H9 (cell line): Measurements from ENCODE around the gene BTG4. TPM values are rescaled to one million over a fixed set of nuclear protein-coding genes. Genes with fewer than 3 reads are reported as not detected.

Experiments used
- DNase-seq: peaks from one replicate; pipeline ENCODE4 v3.0.0-alpha.2; 2017
- H2AFZ ChIP-seq: one replicate; pipeline ENCODE4 v1.6.1; 2013; ENCODE audit warnings: mild to moderate bottlenecking, low read length, control low read depth, moderate library complexity
- H2AK5ac ChIP-seq: 2 replicates; pipeline ENCODE4 v1.6.1; 2013; ENCODE audit warnings: low read length, control low read depth, mixed read lengths; ENCODE audit not compliant: insufficient read length
- H2BK120ac ChIP-seq: one replicate; pipeline ENCODE4 v1.6.1; 2013; ENCODE audit warnings: low read depth, mild to moderate bottlenecking, low read length, control low read depth, inconsistent platforms; ENCODE audit not compliant: poor library complexity, severe bottlenecking
- H2BK12ac ChIP-seq: 2 replicates; pipeline ENCODE4 v1.6.1; 2013; ENCODE audit warnings: low read length, control low read depth, mixed read lengths, low read depth; ENCODE audit not compliant: insufficient read length
- H2BK15ac ChIP-seq: 2 replicates; pipeline ENCODE4 v1.6.1; 2013; ENCODE audit warnings: low read depth, low read length, control low read depth
- H2BK20ac ChIP-seq: one replicate; pipeline ENCODE4 v1.6.1; 2013; ENCODE audit warnings: low read depth, mild to moderate bottlenecking, low read length, control low read depth, inconsistent platforms; ENCODE audit not compliant: poor library complexity, severe bottlenecking
- H2BK5ac ChIP-seq: 2 replicates; pipeline ENCODE4 v1.6.1; 2013; ENCODE audit warnings: low read length, control low read depth, mixed read lengths; ENCODE audit not compliant: insufficient read length
- H3K14ac ChIP-seq: 2 replicates; pipeline ENCODE4 v1.6.1; 2013; ENCODE audit warnings: low read length, control low read depth; ENCODE audit not compliant: insufficient read depth
- H3K18ac ChIP-seq: 2 replicates; pipeline ENCODE4 v1.6.1; 2013; ENCODE audit warnings: low read depth, mild to moderate bottlenecking, mixed read lengths, low read length, control low read depth; ENCODE audit not compliant: insufficient read length
- H3K23ac ChIP-seq: 2 replicates; pipeline ENCODE4 v1.6.1; 2013; ENCODE audit warnings: low read length, control low read depth, mixed read lengths, low read depth; ENCODE audit not compliant: insufficient read length
- H3K23me2 ChIP-seq: 2 replicates; pipeline ENCODE4 v1.6.1; 2013; ENCODE audit warnings: low read depth, mild to moderate bottlenecking, mixed read lengths, low read length, control low read depth; ENCODE audit not compliant: insufficient read length, poor library complexity, severe bottlenecking
- H3K27ac ChIP-seq: 2 replicates; pipeline ENCODE4 v1.5.1; 2013; ENCODE audit warnings: low read length, control low read depth, mixed read lengths, low read depth; ENCODE audit not compliant: insufficient read length
- H3K27me3 ChIP-seq: 2 replicates; pipeline ENCODE4 v1.6.1; 2013; ENCODE audit warnings: low read length, control low read depth, inconsistent platforms; ENCODE audit not compliant: insufficient read depth
- H3K4ac ChIP-seq: 2 replicates; pipeline ENCODE4 v1.6.1; 2013; ENCODE audit warnings: low read depth, mild to moderate bottlenecking, control low read depth, inconsistent platforms, low read length, moderate library complexity
- H3K4me1 ChIP-seq: 2 replicates; pipeline ENCODE4 v1.6.1; 2013; ENCODE audit warnings: low read length, control low read depth, inconsistent platforms; ENCODE audit not compliant: insufficient read depth
- H3K4me2 ChIP-seq: 2 replicates; pipeline ENCODE4 v1.6.1; 2013; ENCODE audit warnings: low read length, control low read depth, mixed read lengths; ENCODE audit not compliant: insufficient read length, insufficient read depth
- H3K56ac ChIP-seq: 2 replicates; pipeline ENCODE4 v1.6.1; 2013; ENCODE audit warnings: low read depth, mild to moderate bottlenecking, mixed read lengths, low read length, control low read depth; ENCODE audit not compliant: insufficient read length
- H3K79me1 ChIP-seq: 2 replicates; pipeline ENCODE4 v1.6.1; 2013; ENCODE audit warnings: low read depth, mild to moderate bottlenecking, moderate library complexity, low read length, control low read depth, inconsistent platforms; ENCODE audit not compliant: insufficient read depth, poor library complexity, severe bottlenecking
- H3K79me2 ChIP-seq: 2 replicates; pipeline ENCODE4 v1.6.1; 2013; ENCODE audit warnings: low read length, control low read depth, inconsistent platforms; ENCODE audit not compliant: insufficient read depth
- H3K9ac ChIP-seq: 2 replicates; pipeline ENCODE4 v1.6.1; 2013; ENCODE audit warnings: low read length, control low read depth, mixed read lengths; ENCODE audit not compliant: insufficient read length; ENCODE audit errors: extremely low read depth
- H3K9me3 ChIP-seq: one replicate; pipeline ENCODE4 v1.6.1; 2013; ENCODE audit warnings: low read depth, low read length, inconsistent platforms; ENCODE audit not compliant: control insufficient read depth
- H3T11ph ChIP-seq: one replicate; pipeline ENCODE4 v1.6.1; 2013; ENCODE audit warnings: mild to moderate bottlenecking, low read length, control low read depth, inconsistent platforms
- H4K20me1 ChIP-seq: one replicate; pipeline ENCODE4 v1.6.1; 2013; ENCODE audit not compliant: control insufficient read depth, insufficient read length, insufficient read depth
- H4K5ac ChIP-seq: 2 replicates; pipeline ENCODE4 v1.6.1; 2013; ENCODE audit warnings: low read depth, mild to moderate bottlenecking, mixed read lengths, low read length, control low read depth; ENCODE audit not compliant: insufficient read length
- H4K8ac ChIP-seq: replicated peaks from 2 replicates; pipeline ENCODE4 v1.6.1; 2013; ENCODE audit warnings: low read length, control low read depth, mixed read lengths, low read depth; ENCODE audit not compliant: insufficient read length
- H4K91ac ChIP-seq: 2 replicates; pipeline ENCODE4 v1.6.1; 2013; ENCODE audit warnings: low read depth, mild to moderate bottlenecking, moderate library complexity, mixed read lengths, low read length, control low read depth; ENCODE audit not compliant: insufficient read length
- H3K27ac Mint-ChIP-seq, 3 experiments: 2 replicates in 2 of 3; 3 replicates in 1 of 3; pipeline ENCODE4 v1.8.0; 2020 to 2021; ENCODE audit warnings: mixed read lengths in 3 of 3, mild to moderate bottlenecking in 1 of 3, moderate library complexity in 1 of 3
- H3K27me3 Mint-ChIP-seq: 2 replicates; pipeline ENCODE4 v1.8.0; 2021; ENCODE audit warnings: low read depth, mild to moderate bottlenecking, moderate library complexity, mixed read lengths
- H3K36me3 Mint-ChIP-seq, 3 experiments: 2 replicates in 2 of 3; 3 replicates in 1 of 3; pipeline ENCODE4 v1.8.0; 2020 to 2021; ENCODE audit warnings: low read depth in 3 of 3, mixed read lengths in 3 of 3; ENCODE audit not compliant: insufficient read depth in 1 of 3
- H3K4me1 Mint-ChIP-seq, 2 experiments: 2 replicates each; pipeline ENCODE4 v1.8.0; 2020; ENCODE audit warnings: mixed read lengths in 2 of 2
- H3K4me3 Mint-ChIP-seq, 2 experiments: 2 replicates in 1 of 2; 3 replicates in 1 of 2; pipeline ENCODE4 v1.8.0; 2020 to 2021; ENCODE audit warnings: mild to moderate bottlenecking in 2 of 2, mixed read lengths in 2 of 2, moderate library complexity in 1 of 2
- H3K9me3 Mint-ChIP-seq, 2 experiments: 2 replicates in 1 of 2; 3 replicates in 1 of 2; pipeline ENCODE4 v1.8.0; 2020; ENCODE audit warnings: mild to moderate bottlenecking in 2 of 2, mixed read lengths in 2 of 2, moderate library complexity in 1 of 2
- WGBS: extraction: QIAGEN DNeasy Blood & Tissue Kit; methylation state at CpG from one replicate; pipeline ENCODE4 v1.1.7; 2013; ENCODE audit warnings: missing lambda C conversion rate, low lambda C conversion rate, mixed read lengths; ENCODE audit not compliant: insufficient read length; ENCODE audit errors: extremely low coverage; 5-methylcytosine and 5-hydroxymethylcytosine counted together
- total RNA-seq: library from RNA; stranded (reverse); gene quantifications from 2 replicates; pipeline ENCODE4 v1.2.1, GENCODE V29; 2021
- TF ChIP-seq, protein P1 (sequence below): fragments of 200-600 bp; sonication (generic); conservative IDR thresholded peaks from 3 replicates; pipeline ENCODE4 v1.8.0; 2021; ENCODE audit warnings: antibody characterized with exemption, mild to moderate bottlenecking

Gene BTG4
- total RNA-seq, 1 experiment from 2014 or later: not detected

DNA sequence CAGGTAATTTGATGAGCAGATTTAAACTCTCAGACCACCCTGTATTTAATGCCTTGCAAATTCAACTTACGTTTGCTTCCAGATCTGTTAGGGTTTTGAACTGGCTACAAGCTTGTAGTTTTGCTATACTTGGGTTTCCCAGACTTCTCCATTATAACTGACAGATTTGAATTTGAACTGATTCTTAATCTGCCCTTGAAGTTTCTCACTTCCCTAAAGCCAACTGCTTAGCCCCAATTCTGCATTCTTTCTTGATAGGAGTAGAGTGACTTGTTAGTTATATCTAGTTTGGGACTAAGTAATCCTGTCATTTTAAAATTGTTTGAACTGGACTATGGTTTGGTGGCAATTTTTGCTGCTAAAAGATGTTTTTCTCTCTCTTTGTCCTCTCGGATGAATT, 38.1 kb upstream of the BTG4 start:
- H3K4me3 Mint-ChIP-seq: no peak overlapping the region
- H2BK15ac ChIP-seq: no peak overlapping the region
- H3K36me3 Mint-ChIP-seq: peaks cover 3 to 5% (median 3%) of the 10 kb centered on the region in 3 experiments; a peak in 6 of 7 replicates
- no peak overlapping the region for H4K91ac ChIP-seq
- no peaks in the 10 kb centered on the region for H4K20me1 ChIP-seq
- H3K9me3 ChIP-seq: no peaks in the 10 kb centered on the region
- no peak overlapping the region for H3K14ac ChIP-seq
- H2AK5ac ChIP-seq: no peak overlapping the region
- H3K27ac ChIP-seq: no peak overlapping the region
- no peak for DNase-seq
- H4K8ac ChIP-seq: no peak overlapping the region
- no peak overlapping the region for H3T11ph ChIP-seq
- H2AFZ ChIP-seq: no peak overlapping the region
- no peaks in the 10 kb centered on the region for H3K23me2 ChIP-seq
- H3K27ac Mint-ChIP-seq: no peak overlapping the region
- no peaks in the 10 kb centered on the region for H3K79me2 ChIP-seq
- H3K4me1 Mint-ChIP-seq: peaks cover 18 to 20% of the 10 kb centered on the region in 2 experiments
- no peak overlapping the region for H2BK20ac ChIP-seq
- no peak overlapping the region for H3K4ac ChIP-seq
- H3K23ac ChIP-seq: no peak overlapping the region
- no peak overlapping the region for H3K4me2 ChIP-seq
- no peak overlapping the region for H2BK12ac ChIP-seq
- no peak overlapping the region for H2BK120ac ChIP-seq
- no peaks in the 10 kb centered on the region for H3K27me3 ChIP-seq
- WGBS: no CpG with 5 or more reads among the region's 2 CpGs
- H3K56ac ChIP-seq: no peak overlapping the region
- no peaks in the 10 kb centered on the region for H3K79me1 ChIP-seq
- peaks cover 6% of the 10 kb centered on the region for H3K27me3 Mint-ChIP-seq
- H4K5ac ChIP-seq: no peak overlapping the region
- H3K4me1 ChIP-seq: peaks cover 5% of the 10 kb centered on the region; the same call in 1 of the 2 replicates
- H3K9ac ChIP-seq: no peak overlapping the region
- H3K9me3 Mint-ChIP-seq: peaks cover under 1 to 3% of the 10 kb centered on the region in 2 experiments
- H2BK5ac ChIP-seq: no peak overlapping the region
- no peak overlapping the region for H3K18ac ChIP-seq
- TF ChIP-seq, protein P1, sequence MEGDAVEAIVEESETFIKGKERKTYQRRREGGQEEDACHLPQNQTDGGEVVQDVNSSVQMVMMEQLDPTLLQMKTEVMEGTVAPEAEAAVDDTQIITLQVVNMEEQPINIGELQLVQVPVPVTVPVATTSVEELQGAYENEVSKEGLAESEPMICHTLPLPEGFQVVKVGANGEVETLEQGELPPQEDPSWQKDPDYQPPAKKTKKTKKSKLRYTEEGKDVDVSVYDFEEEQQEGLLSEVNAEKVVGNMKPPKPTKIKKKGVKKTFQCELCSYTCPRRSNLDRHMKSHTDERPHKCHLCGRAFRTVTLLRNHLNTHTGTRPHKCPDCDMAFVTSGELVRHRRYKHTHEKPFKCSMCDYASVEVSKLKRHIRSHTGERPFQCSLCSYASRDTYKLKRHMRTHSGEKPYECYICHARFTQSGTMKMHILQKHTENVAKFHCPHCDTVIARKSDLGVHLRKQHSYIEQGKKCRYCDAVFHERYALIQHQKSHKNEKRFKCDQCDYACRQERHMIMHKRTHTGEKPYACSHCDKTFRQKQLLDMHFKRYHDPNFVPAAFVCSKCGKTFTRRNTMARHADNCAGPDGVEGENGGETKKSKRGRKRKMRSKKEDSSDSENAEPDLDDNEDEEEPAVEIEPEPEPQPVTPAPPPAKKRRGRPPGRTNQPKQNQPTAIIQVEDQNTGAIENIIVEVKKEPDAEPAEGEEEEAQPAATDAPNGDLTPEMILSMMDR: no peak
